ENCODE results near the gene SARS1. TPM values are rescaled to one million over a fixed set of nuclear protein-coding genes. Genes with fewer than 3 reads are reported as not detected.
A peak's percentile ranks its signal among the peaks of the same experiment; 100 is the strongest.

Gene SARS1
- total and polyA plus RNA-seq, 7 experiments from 2014 or later = 110 to 179 (median 135) TPM

DNA sequence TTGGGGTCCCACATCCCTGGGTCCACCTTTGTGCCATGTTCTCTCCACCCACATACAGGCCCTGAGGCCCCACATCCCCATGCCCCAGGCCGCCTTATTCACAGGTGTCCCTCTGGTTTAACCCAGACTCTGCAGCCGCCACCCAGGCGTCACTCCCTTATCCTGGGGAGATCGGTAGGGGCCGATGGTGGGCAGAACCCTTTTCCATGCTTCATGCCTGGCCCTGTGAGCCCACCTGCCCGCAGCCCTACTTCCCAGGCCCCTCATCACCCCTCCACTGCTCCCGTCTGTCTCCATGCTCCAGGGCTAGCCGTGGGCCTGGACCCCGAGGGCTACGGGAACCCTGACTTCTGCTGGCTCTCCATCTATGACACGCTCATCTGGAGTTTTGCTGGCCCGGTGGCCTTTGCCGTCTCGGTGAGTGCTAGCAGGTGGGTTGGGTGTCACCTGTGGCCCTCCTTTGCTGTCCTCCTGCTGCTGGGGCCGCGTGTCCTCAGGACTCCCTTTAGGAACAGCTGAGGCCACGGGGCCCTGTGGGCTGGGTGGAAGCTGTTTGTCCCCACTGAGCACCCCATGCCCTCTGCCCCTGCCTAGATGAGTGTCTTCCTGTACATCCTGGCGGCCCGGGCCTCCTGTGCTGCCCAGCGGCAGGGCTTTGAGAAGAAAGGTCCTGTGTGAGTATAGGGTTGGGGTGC, 57.1 kb downstream of the SARS1 start:
- no peak overlapping the region for H3K27ac Mint-ChIP-seq
- no peak overlapping the region for H3K27ac ChIP-seq (ENCODE audit: low read depth, low read length)
- H3K4me3 ChIP-seq (ENCODE audit: low read length) = no peak overlapping the region
- H3K9me3 Mint-ChIP-seq = no peaks in the 10 kb centered on the region
- intact Hi-C loops (cut with micrococcal nuclease) = no loop called here
- peaks cover 0 to 4% (median 0%) of the 10 kb centered on the region in 5 donors for H3K36me3 Mint-ChIP-seq
- ATAC-seq (no peak), DNase-seq (no peak)
- H3K4me1 Mint-ChIP-seq = peaks cover 0 to 5% (median 2%) of the 10 kb centered on the region in 7 donors
- no peak overlapping the region for H3K4me3 Mint-ChIP-seq
- POLR2A ChIA-PET = no interaction called here
- no peaks in the 10 kb centered on the region for H3K4me1 ChIP-seq (ENCODE audit: control insufficient read depth in 2 of 2, insufficient read depth in 2 of 2, low read length in 2 of 2)
- no peaks in the 10 kb centered on the region for H3K36me3 ChIP-seq (ENCODE audit: control insufficient read depth in 2 of 3, insufficient read depth in 3 of 3, low read length in 3 of 3)
- no peaks in the 10 kb centered on the region for H3K9me3 ChIP-seq (ENCODE audit: control insufficient read depth in 2 of 3, low read length in 3 of 3)
- H3K27me3 ChIP-seq (ENCODE audit: control insufficient read depth in 2 of 2, insufficient read depth in 2 of 2, low read length in 2 of 2) = no peaks in the 10 kb centered on the region
- CTCF ChIA-PET = no interaction called here
- H3K27me3 Mint-ChIP-seq = no peaks in the 10 kb centered on the region

DNA sequence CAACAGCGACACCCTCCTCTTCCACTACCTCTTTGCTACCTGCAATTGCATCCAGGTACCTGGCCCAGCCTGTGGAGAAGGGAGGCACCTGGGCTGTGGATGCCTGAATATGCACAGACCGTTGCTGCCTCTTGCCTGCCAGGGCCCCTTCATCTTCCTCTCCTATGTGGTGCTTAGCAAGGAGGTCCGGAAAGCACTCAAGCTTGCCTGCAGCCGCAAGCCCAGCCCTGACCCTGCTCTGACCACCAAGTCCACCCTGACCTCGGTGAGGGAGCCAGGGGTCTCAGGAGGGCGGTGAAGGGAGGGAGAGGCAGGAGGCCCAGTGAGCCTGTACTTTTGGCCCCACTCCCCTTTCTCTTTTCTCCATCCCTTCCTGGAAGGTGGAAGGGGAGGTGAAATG, 57.7 kb downstream of the SARS1 start:
- Mint-ChIP-seq H3K27ac (no peak overlapping the region), H3K36me3 (peaks cover 0 to 4% (median 0%) of the 10 kb centered on the region in 5 donors), H3K4me3 (no peak overlapping the region), H3K27me3 (no peaks in the 10 kb centered on the region), H3K9me3 (no peaks in the 10 kb centered on the region), H3K4me1 (peaks cover 0 to 5% (median 2%) of the 10 kb centered on the region in 7 donors)
- Histone ChIP-seq H3K36me3 (ENCODE audit: control insufficient read depth in 2 of 3, insufficient read depth in 3 of 3, low read length in 3 of 3) (no peaks in the 10 kb centered on the region), H3K4me1 (ENCODE audit: control insufficient read depth in 2 of 2, insufficient read depth in 2 of 2, low read length in 2 of 2) (no peaks in the 10 kb centered on the region), H3K27me3 (ENCODE audit: control insufficient read depth in 2 of 2, insufficient read depth in 2 of 2, low read length in 2 of 2) (no peaks in the 10 kb centered on the region), H3K4me3 (ENCODE audit: low read length) (no peak overlapping the region), H3K9me3 (ENCODE audit: control insufficient read depth in 2 of 3, low read length in 3 of 3) (no peaks in the 10 kb centered on the region), H3K27ac (ENCODE audit: low read depth, low read length) (no peak overlapping the region)
- POLR2A ChIA-PET = no interaction called here
- no peak for DNase-seq
- no peak for ATAC-seq
- intact Hi-C loops (cut with micrococcal nuclease) = no loop called here
- CTCF ChIA-PET = no interaction called here

DNA sequence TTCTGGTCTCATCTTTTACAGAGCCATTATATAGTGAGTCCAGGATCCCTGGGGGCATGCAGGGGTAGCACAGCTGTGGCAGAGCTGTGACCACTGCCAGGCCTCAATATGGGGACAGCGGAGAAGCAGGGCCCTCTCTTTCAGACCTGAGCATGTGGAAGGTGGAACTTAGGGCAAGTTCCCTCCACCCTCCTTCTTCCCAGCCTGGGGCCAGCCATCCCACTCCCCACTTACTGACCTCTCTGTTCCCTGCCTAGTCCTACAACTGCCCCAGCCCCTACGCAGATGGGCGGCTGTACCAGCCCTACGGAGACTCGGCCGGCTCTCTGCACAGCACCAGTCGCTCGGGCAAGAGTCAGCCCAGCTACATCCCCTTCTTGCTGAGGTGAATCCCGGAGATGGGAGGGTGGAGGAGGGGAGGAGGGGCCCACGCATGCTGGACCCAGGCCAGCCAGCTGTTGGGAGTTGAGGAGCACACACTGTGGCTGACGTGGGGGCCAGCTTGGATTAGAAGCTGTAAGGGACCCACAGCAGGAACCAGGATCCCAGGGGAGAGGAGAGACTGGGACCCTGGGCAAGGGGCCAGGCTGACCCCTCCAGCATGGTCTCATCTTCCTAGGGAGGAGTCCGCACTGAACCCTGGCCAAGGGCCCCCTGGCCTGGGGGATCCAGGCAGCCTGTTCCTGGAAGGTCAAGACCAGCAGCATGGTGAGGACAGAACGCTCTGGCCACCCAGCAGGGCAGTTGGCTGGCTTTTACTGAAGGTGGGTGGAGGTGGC, 58.5 kb downstream of the SARS1 start:
- ATAC-seq = no peak
- Mint-ChIP-seq H3K27me3 (no peaks in the 10 kb centered on the region), H3K27ac (no peak overlapping the region), H3K4me1 (peaks cover 0 to 6% (median 4%) of the 10 kb centered on the region in 7 donors), H3K9me3 (no peaks in the 10 kb centered on the region), H3K4me3 (no peak overlapping the region), H3K36me3 (peaks cover 0 to 4% (median 0%) of the 10 kb centered on the region in 5 donors)
- no peak overlapping the region for H3K4me3 ChIP-seq (ENCODE audit: low read length)
- no peak for DNase-seq
- no peaks in the 10 kb centered on the region for H3K4me1 ChIP-seq (ENCODE audit: control insufficient read depth in 2 of 2, insufficient read depth in 2 of 2, low read length in 2 of 2)
- no peaks in the 10 kb centered on the region for H3K27me3 ChIP-seq (ENCODE audit: control insufficient read depth in 2 of 2, insufficient read depth in 2 of 2, low read length in 2 of 2)
- intact Hi-C loops (cut with micrococcal nuclease) = no loop called here
- no peaks in the 10 kb centered on the region for H3K9me3 ChIP-seq (ENCODE audit: control insufficient read depth in 2 of 3, low read length in 3 of 3)
- no peak overlapping the region for H3K27ac ChIP-seq (ENCODE audit: low read depth, low read length)
- H3K36me3 ChIP-seq (ENCODE audit: control insufficient read depth in 2 of 3, insufficient read depth in 3 of 3, low read length in 3 of 3) = no peaks in the 10 kb centered on the region
- POLR2A ChIA-PET = no interaction called here
- CTCF ChIA-PET = no interaction called here

DNA sequence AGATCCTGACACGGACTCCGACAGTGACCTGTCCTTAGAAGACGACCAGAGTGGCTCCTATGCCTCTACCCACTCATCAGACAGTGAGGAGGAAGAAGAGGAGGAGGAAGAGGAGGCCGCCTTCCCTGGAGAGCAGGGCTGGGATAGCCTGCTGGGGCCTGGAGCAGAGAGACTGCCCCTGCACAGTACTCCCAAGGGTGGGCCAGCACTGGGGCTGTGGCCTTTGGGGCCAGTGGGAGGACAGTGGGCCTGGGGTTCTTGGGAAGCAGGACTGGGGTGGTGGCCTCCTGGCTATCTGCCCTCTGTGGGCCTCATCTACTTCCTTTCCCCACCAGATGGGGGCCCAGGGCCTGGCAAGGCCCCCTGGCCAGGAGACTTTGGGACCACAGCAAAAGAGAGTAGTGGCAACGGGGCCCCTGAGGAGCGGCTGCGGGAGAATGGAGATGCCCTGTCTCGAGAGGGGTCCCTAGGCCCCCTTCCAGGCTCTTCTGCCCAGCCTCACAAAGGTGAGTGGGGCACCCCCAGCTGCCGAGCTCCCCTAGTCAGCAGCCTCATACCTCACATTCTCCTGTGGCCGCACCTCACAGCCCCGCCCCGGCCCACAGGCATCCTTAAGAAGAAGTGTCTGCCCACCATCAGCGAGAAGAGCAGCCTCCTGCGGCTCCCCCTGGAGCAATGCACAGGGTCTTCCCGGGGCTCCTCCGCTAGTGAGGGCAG, 59.3 kb downstream of the SARS1 start:
- Histone ChIP-seq H3K36me3 (ENCODE audit: control insufficient read depth in 2 of 3, insufficient read depth in 3 of 3, low read length in 3 of 3) (no peaks in the 10 kb centered on the region), H3K27me3 (ENCODE audit: control insufficient read depth in 2 of 2, insufficient read depth in 2 of 2, low read length in 2 of 2) (no peaks in the 10 kb centered on the region), H3K4me1 (ENCODE audit: control insufficient read depth in 2 of 2, insufficient read depth in 2 of 2, low read length in 2 of 2) (no peaks in the 10 kb centered on the region), H3K4me3 (ENCODE audit: low read length) (no peak overlapping the region), H3K9me3 (ENCODE audit: control insufficient read depth in 2 of 3, low read length in 3 of 3) (no peaks in the 10 kb centered on the region), H3K27ac (ENCODE audit: low read depth, low read length) (no peak overlapping the region)
- intact Hi-C loops (cut with micrococcal nuclease) = no loop called here
- Mint-ChIP-seq H3K4me1 (peaks cover 0 to 10% (median 5%) of the 10 kb centered on the region in 7 donors), H3K27ac (no peak overlapping the region), H3K27me3 (no peaks in the 10 kb centered on the region), H3K36me3 (peaks cover 0 to 4% (median 0%) of the 10 kb centered on the region in 5 donors), H3K4me3 (no peak overlapping the region), H3K9me3 (no peaks in the 10 kb centered on the region)
- ATAC-seq (no peak), DNase-seq (no peak)
- POLR2A ChIA-PET = no interaction called here
- CTCF ChIA-PET = interaction anchor here (0.7 kb wide), 1 partner anchor 262 kb away, joined by 3 read pairs; no protein-coding TSS in a partner anchor

DNA sequence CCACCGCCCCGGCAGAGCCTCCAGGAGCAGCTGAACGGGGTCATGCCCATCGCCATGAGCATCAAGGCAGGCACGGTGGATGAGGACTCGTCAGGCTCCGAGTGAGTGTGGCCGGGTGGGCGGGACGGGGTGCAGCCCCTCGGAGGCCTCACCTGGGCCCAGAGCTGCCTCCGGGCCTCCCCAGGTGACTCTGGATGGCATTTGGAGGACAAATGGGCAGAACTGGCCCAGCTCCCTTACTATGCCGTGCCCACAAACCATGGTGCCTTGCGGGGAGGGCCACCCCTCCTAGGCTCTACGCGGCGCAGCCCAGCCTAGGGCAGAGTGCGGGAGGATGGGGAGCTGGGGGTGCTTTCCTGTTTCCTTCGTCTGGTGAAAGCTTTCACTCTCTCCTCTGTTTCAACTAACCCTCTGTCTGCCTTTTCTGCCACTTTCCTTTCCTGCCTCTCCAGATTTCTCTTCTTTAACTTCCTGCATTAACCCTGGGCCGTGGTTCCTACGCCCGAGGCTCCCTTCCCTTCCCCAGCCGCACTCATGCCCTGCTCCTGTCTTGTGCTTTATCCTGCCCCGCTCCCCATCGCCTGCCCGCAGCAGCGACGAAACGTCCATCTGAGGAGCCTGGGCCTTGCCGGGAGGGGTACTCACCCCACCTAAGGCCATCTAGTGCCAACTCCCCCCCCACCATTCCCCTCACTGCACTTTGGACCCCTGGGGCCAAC, 60.0 kb downstream of the SARS1 start:
- Mint-ChIP-seq H3K27me3 (no peaks in the 10 kb centered on the region), H3K27ac (peak overlapping the region in 1 of 9 donors; percentile 15), H3K4me3 (peak overlapping the region in 2 of 10 donors; percentile 21 to 30), H3K9me3 (no peaks in the 10 kb centered on the region), H3K4me1 (peaks cover 0 to 10% (median 5%) of the 10 kb centered on the region in 7 donors), H3K36me3 (peaks cover 0 to 4% (median 0%) of the 10 kb centered on the region in 5 donors)
- intact Hi-C loops (cut with micrococcal nuclease) = no loop called here
- H3K27me3 ChIP-seq (ENCODE audit: control insufficient read depth in 2 of 2, insufficient read depth in 2 of 2, low read length in 2 of 2) = no peaks in the 10 kb centered on the region
- no peaks in the 10 kb centered on the region for H3K36me3 ChIP-seq (ENCODE audit: control insufficient read depth in 2 of 3, insufficient read depth in 3 of 3, low read length in 3 of 3)
- H3K9me3 ChIP-seq (ENCODE audit: control insufficient read depth in 2 of 3, low read length in 3 of 3) = no peaks in the 10 kb centered on the region
- ATAC-seq (no peak), DNase-seq (no peak)
- no peaks in the 10 kb centered on the region for H3K4me1 ChIP-seq (ENCODE audit: control insufficient read depth in 2 of 2, insufficient read depth in 2 of 2, low read length in 2 of 2)
- no peak overlapping the region for H3K4me3 ChIP-seq (ENCODE audit: low read length)
- POLR2A ChIA-PET = no interaction called here
- CTCF ChIA-PET = interaction anchor here (0.7 kb wide), 1 partner anchor 261 kb away, joined by 3 read pairs; no protein-coding TSS in a partner anchor
- no peak overlapping the region for H3K27ac ChIP-seq (ENCODE audit: low read depth, low read length)
